Natural killer cell (primary cell): ENCODE results near the gene KLHL42. TPM values are rescaled to one million over a fixed set of nuclear protein-coding genes. Genes with fewer than 3 reads are reported as not detected.

ENCODE experiments used
- ATAC-seq, 3 donors: fragments of 150-1000 bp in 2 of 3; fragments of 200-7000 bp in 1 of 3; cut with Tn5 transposase; 1 replicate in 1 of 3; 2 replicates in 2 of 3; pipeline ENCODE4 v1.10.0; 2021; ENCODE audit warnings: mild to moderate bottlenecking in 2 of 3, moderate library complexity in 2 of 3
- DNase-seq, 2 donors: peaks; one replicate each; pipeline versions ENCODE4 v3.0.0 to v3.0.0-alpha.2; 2013 to 2021; ENCODE audit warnings: mixed read lengths in 1 of 2
- H3K27ac ChIP-seq: one replicate; pipeline ENCODE4 v1.5.1; 2013; ENCODE audit warnings: mild to moderate bottlenecking, low read length
- H3K27me3 ChIP-seq: one replicate; pipeline ENCODE4 v1.6.1; 2013; ENCODE audit warnings: low read length; ENCODE audit not compliant: control insufficient read depth, insufficient read depth
- H3K36me3 ChIP-seq: one replicate; pipeline ENCODE4 v1.6.1; 2013; ENCODE audit warnings: low read length; ENCODE audit not compliant: control insufficient read depth, insufficient read depth
- H3K4me1 ChIP-seq: one replicate; pipeline ENCODE4 v1.6.1; 2013; ENCODE audit warnings: low read length; ENCODE audit not compliant: control insufficient read depth, insufficient read depth
- H3K4me3 ChIP-seq: one replicate; pipeline ENCODE4 v1.5.1; 2013; ENCODE audit warnings: low read length
- H3K9me3 ChIP-seq: one replicate; pipeline ENCODE4 v1.6.1; 2013; ENCODE audit warnings: low read length; ENCODE audit not compliant: control insufficient read depth, insufficient read depth
- H3K27ac Mint-ChIP-seq, 2 donors: one replicate each; pipeline ENCODE4 v1.8.0; 2022; ENCODE audit warnings: mild to moderate bottlenecking in 2 of 2, mixed read lengths in 2 of 2, moderate library complexity in 1 of 2
- H3K27me3 Mint-ChIP-seq, 2 donors: one replicate each; pipeline ENCODE4 v1.8.0; 2022; ENCODE audit warnings: low read depth in 2 of 2, mixed read lengths in 2 of 2
- H3K36me3 Mint-ChIP-seq: one replicate; pipeline ENCODE4 v1.8.0; 2022; ENCODE audit warnings: mixed read lengths
- H3K4me1 Mint-ChIP-seq, 2 donors: one replicate each; pipeline ENCODE4 v1.8.0; 2022; ENCODE audit warnings: mixed read lengths in 2 of 2
- H3K4me3 Mint-ChIP-seq: one replicate; pipeline ENCODE4 v1.8.0; 2022; ENCODE audit warnings: mild to moderate bottlenecking, moderate library complexity, mixed read lengths
- H3K9me3 Mint-ChIP-seq, 2 donors: one replicate each; pipeline ENCODE4 v1.8.0; 2022; ENCODE audit warnings: mixed read lengths in 2 of 2
- WGBS: methylation state at CpG from one replicate; pipeline ENCODE4 v1.1.7; 2013; ENCODE audit warnings: missing lambda C conversion rate; ENCODE audit not compliant: insufficient coverage; 5-methylcytosine and 5-hydroxymethylcytosine counted together
- intact Hi-C: fragments of 100-400 bp; cut with micrococcal nuclease; formaldehyde crosslinking; loops from one replicate; pipeline ENCODE4 v1.14.2; 2022
- total RNA-seq, 4 donors: library from RNA; stranded (reverse); fragments of 120-200 nt in 1 of 4; gene quantifications; one replicate each; pipeline versions ENCODE4 v1.2.3 to v1.2.4, GENCODE V29; 2013 to 2022
- TF ChIP-seq, protein P1 (sequence below): fragments of 200-600 bp; IDR thresholded peaks from one replicate; pipeline ENCODE4 v1.8.0; 2022; ENCODE audit warnings: antibody characterized with exemption

KLHL42 gene
- total RNA-seq, 3 donors from 2014 or later (not counting 1 experiment from before 2014, with no cell fraction given), result 11.3 to 18.8 (median 14.7) TPM

DNA sequence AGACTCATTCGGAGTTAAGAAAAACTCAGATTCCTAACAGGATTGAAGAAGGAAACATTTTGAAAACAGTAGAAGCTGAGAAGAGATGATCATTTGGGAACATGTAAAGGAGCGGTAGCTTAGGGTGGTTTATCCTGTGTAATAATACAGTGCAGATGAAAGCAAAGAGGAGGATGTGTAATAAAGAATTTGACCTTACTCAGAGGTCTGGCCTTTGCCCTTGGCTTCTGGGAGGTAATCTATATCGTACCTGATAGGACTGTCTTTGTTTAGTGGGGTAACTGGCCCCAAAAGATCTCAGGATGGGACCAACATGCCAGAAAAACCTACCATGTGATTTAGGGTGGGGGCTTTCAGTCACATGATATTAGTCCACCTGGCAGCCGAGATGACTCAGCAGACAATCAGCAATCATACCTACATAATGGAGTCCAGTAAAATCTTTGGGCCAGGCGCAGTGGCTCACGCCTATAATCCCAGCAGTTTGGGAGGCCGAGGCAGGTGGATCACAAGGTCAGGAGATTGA, 23.3 kb upstream of the KLHL42 start:
- no peak overlapping the region for H3K4me3 ChIP-seq
- H3K9me3 ChIP-seq, result no peaks in the 10 kb centered on the region
- DNase-seq (no peak), ATAC-seq (no peak)
- no peaks in the 10 kb centered on the region for H3K4me1 Mint-ChIP-seq
- no peaks in the 10 kb centered on the region for H3K4me1 ChIP-seq
- TF ChIP-seq, protein P1, sequence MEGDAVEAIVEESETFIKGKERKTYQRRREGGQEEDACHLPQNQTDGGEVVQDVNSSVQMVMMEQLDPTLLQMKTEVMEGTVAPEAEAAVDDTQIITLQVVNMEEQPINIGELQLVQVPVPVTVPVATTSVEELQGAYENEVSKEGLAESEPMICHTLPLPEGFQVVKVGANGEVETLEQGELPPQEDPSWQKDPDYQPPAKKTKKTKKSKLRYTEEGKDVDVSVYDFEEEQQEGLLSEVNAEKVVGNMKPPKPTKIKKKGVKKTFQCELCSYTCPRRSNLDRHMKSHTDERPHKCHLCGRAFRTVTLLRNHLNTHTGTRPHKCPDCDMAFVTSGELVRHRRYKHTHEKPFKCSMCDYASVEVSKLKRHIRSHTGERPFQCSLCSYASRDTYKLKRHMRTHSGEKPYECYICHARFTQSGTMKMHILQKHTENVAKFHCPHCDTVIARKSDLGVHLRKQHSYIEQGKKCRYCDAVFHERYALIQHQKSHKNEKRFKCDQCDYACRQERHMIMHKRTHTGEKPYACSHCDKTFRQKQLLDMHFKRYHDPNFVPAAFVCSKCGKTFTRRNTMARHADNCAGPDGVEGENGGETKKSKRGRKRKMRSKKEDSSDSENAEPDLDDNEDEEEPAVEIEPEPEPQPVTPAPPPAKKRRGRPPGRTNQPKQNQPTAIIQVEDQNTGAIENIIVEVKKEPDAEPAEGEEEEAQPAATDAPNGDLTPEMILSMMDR, result no peak
- peaks cover 15% of the 10 kb centered on the region for H3K36me3 ChIP-seq
- H3K27me3 Mint-ChIP-seq, result no peaks in the 10 kb centered on the region
- H3K27ac Mint-ChIP-seq, result no peak overlapping the region
- H3K9me3 Mint-ChIP-seq, result no peaks in the 10 kb centered on the region
- no peak overlapping the region for H3K4me3 Mint-ChIP-seq
- WGBS, result 99% methylated on average over 6 of the region's 7 CpGs
- H3K27ac ChIP-seq, result no peak overlapping the region
- H3K27me3 ChIP-seq, result no peaks in the 10 kb centered on the region
- H3K36me3 Mint-ChIP-seq, result peaks cover 8% of the 10 kb centered on the region
- intact Hi-C loops, result no loop called here

DNA sequence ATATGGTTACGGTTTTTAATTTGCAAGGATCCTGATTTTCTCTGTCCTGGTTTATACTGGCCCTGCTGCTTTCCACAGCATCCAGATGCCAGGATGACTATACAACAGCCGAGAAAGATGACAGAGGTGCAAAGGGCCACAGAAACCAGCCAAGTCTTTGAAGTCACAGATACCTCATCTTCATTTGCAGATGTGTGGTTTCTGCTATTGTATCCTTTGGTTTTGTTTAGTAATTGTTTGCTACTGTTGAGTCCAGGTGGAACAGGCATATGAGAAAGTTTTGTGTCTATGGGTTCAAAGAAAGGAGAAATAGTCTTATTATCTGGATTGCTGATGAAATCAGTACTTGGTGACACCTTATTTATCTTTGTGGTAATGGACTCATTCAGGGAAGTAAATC, 17.3 kb upstream of the KLHL42 start:
- WGBS, result 54% methylated on average over 2 of the region's 2 CpGs

DNA sequence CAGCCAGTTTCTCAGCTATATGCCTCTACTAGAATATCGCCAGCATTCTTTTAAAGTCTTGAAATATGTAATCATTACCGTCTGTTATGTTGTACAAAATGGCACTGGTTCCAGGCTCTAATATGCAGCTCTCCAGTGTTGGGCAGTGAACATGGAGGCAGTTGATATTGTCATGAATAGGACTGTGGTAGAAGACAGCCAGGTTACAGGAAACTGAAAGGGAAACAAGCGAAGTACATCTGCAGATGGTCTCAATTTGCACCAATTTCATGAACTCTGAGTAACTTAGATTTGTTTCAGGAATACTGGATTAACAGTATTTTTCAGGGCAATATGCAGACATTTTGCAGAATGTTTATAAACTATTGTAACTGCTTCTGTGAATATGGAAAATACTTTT, 13.4 kb upstream of the KLHL42 start:
- Histone ChIP-seq H3K27me3 (no peaks in the 10 kb centered on the region), H3K27ac (no peak overlapping the region), H3K4me1 (no peaks in the 10 kb centered on the region), H3K36me3 (no peaks in the 10 kb centered on the region), H3K4me3 (no peak overlapping the region), H3K9me3 (no peaks in the 10 kb centered on the region)
- Mint-ChIP-seq H3K9me3 (no peaks in the 10 kb centered on the region), H3K4me1 (no peaks in the 10 kb centered on the region), H3K36me3 (no peaks in the 10 kb centered on the region), H3K27me3 (no peaks in the 10 kb centered on the region), H3K4me3 (no peak overlapping the region), H3K27ac (no peak overlapping the region)
- intact Hi-C loops, result no loop called here
- TF ChIP-seq, protein P1, result no peak
- ATAC-seq (no peak), DNase-seq (no peak)
- 93% methylated on average over 3 of the region's 3 CpGs for WGBS

More for the DNA sequence above, 17.3 kb upstream of the KLHL42 start:
- H3K4me3 ChIP-seq, result no peak overlapping the region
- H3K4me1 ChIP-seq, result no peaks in the 10 kb centered on the region
- H3K27me3 ChIP-seq, result no peaks in the 10 kb centered on the region
- TF ChIP-seq, protein P1, result no peak
- intact Hi-C loops, result no loop called here
- Mint-ChIP-seq H3K27ac (no peak overlapping the region), H3K36me3 (no peaks in the 10 kb centered on the region), H3K4me1 (no peaks in the 10 kb centered on the region), H3K27me3 (no peaks in the 10 kb centered on the region), H3K9me3 (no peaks in the 10 kb centered on the region), H3K4me3 (no peak overlapping the region)
- ATAC-seq (no peak), DNase-seq (no peak)
- H3K9me3 ChIP-seq, result no peaks in the 10 kb centered on the region
- no peaks in the 10 kb centered on the region for H3K36me3 ChIP-seq
- no peak overlapping the region for H3K27ac ChIP-seq

DNA sequence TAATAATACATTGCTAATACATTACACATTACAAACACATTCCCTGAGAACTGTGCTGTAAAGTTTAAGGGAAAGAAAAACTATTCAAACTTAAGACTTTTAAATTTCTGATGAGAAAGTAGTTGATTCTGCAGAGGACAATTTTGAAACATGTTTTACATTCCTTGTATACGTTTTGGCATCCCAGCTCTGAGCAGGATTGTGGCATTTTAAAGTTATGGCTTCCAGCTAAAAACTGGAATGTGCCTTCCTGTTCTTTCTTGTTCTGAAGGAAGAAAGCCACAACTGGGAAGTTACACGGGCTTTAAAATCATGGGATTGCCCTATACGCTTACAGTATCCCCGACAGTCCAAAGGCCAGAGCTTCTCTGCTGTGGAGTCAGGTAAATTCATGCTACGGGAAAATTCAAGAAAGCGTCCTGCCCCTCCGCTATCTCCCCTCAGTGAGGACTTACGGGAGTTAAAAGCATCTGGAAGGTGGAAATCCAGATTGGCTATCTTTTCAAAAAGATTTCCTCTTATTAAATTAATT, 10.8 kb upstream of the KLHL42 start:
- TF ChIP-seq, protein P1, result no peak
- DNase-seq, result no peak
- no peaks in the 10 kb centered on the region for H3K4me1 Mint-ChIP-seq
- H3K36me3 Mint-ChIP-seq, result no peaks in the 10 kb centered on the region
- no peak overlapping the region for H3K4me3 Mint-ChIP-seq
- H3K27me3 ChIP-seq, result no peaks in the 10 kb centered on the region
- no peaks in the 10 kb centered on the region for H3K9me3 ChIP-seq
- WGBS, result 95% methylated on average over 8 of the region's 8 CpGs
- intact Hi-C loops, result no loop called here
- H3K27ac ChIP-seq, result no peak overlapping the region
- no peaks in the 10 kb centered on the region for H3K4me1 ChIP-seq
- ATAC-seq, result no peak
- H3K4me3 ChIP-seq, result no peak overlapping the region
- no peak overlapping the region for H3K27ac Mint-ChIP-seq
- no peaks in the 10 kb centered on the region for H3K27me3 Mint-ChIP-seq
- no peaks in the 10 kb centered on the region for H3K36me3 ChIP-seq
- no peaks in the 10 kb centered on the region for H3K9me3 Mint-ChIP-seq
